SJSA1 (cell line): ENCODE results near the gene DLK1. TPM values are rescaled to one million over a fixed set of nuclear protein-coding genes. Genes with fewer than 3 reads are reported as not detected.

Experiments
- total RNA-seq: library from RNA; depleted of rRNA; stranded (reverse); fragments of >200 nt; shearing (Covaris generic); gene quantifications from 2 replicates; pipeline ENCODE4 v1.2.3, GENCODE V29; 2014; rRNA removed

Gene DLK1
- total RNA-seq, 1 experiment from 2014 or later, result not detected

Other genes with a start within 250 kb of the DLK1 start
- not detected in 2 replicates for gene BEGAIN, start 139.5 kb upstream of the DLK1 start, total RNA-seq
- 37.3 and 39.1 TPM in 2 replicates for gene MEG3, start 99.2 kb downstream of the DLK1 start, total RNA-seq
- gene RTL1, start 176.8 kb downstream of the DLK1 start, total RNA-seq, result not detected in 2 replicates